HG03196 (cell line): ENCODE results near the gene EMX2.

ENCODE experiments used
- ATAC-seq: cut with Tn5 transposase; IDR thresholded peaks from one replicate; pipeline ENCODE4 v1.9.1; 2021; ENCODE audit not compliant: unreplicated experiment

EMX2 gene

DNA sequence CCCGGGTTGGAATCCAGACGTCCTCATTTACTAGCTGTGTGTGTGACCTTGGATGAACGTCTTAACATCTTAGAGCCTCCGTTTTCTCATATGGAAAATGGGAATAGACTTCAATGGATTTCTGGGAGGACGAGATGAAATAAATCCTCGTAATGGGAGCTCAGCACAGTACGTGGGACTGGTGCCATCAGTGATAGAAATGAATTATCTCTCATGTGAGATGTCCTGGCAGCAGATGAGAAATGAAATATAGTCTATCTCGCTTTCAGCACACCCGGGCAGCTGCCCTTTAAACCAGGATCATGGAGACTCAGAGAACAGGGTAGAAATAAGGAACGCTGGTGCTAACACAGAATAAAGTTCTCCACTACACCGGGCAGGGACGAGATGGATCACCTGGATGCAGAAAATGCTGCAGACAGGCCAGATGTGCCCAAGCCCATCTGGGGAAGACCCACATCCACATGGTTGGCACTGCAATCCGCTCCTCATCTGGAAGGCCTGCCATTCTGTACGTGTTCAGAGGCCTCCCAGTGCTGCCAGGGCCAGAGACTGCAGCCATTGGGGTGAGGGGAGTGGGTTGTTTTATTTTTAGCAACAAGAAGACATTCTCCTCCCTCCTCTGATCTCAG, 11.1 kb upstream of the EMX2 start:
- no peak for ATAC-seq

DNA sequence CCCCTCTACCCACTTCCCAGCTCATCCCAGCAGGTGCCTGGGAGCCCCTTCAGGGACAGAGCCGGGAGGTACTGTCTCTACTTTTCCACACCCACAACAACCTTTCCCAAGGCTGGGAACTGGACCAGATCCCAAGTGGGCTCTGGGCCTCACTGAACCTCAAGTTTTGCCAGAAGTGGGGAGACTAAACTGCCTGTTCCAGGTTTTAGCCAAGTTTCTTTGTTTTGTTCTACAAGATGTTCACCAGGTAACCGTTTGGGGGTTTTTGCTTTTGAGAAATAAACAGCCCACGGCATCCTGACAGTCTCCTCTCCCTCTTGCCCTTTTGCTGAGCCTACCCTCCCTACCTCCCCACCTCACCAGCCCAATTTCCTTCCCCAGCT, 10.6 kb upstream of the EMX2 start:
- ATAC-seq = no peak

DNA sequence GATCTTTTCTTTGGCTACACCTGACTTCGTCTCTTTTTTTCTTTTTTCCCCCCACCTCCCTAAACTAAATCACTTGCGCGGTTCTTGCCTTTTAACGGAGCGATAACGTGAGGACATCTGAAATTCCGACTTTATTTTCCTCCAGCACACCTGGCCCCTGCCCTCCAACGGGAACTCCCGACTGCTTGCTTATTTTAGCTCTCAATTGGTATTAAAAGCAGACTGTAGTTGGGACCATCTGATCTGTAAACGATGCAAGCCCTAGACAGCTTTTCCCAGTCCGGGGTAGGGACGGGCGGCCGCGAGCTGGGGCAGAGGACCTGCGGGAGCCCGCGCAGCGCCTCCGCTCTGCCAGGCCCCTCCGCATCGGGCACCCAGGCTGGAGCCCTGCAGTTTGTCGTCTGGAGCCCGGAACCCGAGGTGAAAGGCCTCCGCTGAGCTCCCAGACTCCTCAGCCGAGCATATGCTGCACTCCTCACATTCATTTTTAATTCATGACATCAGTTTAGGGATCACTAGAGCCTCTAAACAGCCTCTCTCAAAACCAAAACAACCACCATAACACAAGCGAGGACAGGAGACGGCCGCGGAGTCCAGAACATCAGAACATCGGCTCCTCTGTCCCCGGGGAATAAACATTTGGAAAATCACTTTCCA, 10.0 kb upstream of the EMX2 start:
- ATAC-seq = no peak

DNA sequence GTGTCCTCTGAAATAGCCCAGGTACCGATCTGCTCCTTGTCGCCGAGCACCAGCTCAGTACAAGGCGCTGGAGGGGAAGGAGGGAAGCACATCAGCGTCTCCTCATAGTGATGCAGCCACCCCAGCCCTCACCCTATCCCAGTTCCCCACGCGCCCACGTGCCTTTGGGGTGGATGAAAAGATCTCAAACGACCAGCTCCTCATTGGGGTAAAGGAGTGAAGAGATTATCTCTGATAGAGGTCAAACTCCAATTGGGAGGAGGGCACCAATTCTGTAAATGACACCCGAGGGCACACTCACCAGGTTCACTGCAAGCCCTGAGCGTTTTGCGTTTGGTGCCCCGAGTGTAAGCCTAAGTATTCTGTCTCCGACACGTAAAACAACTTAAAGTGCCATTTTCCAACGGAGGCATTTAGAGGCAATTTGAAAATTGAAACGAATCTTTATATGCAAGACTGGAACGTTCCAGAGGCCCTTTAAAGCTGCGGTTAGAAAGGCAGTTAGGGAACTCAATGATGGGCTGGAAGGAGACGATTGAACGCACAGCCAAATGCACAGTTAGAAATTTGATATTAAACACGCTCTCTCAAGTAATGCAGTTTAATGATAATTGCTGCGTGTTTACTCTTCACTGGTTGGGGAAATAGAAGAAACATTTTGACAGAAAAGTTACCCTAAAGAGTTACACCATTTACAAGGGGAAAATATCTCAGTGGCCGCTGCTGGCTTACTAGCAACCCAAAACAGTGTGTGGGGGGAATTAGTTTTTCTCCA, 8.9 kb upstream of the EMX2 start:
- ATAC-seq = no peak

DNA sequence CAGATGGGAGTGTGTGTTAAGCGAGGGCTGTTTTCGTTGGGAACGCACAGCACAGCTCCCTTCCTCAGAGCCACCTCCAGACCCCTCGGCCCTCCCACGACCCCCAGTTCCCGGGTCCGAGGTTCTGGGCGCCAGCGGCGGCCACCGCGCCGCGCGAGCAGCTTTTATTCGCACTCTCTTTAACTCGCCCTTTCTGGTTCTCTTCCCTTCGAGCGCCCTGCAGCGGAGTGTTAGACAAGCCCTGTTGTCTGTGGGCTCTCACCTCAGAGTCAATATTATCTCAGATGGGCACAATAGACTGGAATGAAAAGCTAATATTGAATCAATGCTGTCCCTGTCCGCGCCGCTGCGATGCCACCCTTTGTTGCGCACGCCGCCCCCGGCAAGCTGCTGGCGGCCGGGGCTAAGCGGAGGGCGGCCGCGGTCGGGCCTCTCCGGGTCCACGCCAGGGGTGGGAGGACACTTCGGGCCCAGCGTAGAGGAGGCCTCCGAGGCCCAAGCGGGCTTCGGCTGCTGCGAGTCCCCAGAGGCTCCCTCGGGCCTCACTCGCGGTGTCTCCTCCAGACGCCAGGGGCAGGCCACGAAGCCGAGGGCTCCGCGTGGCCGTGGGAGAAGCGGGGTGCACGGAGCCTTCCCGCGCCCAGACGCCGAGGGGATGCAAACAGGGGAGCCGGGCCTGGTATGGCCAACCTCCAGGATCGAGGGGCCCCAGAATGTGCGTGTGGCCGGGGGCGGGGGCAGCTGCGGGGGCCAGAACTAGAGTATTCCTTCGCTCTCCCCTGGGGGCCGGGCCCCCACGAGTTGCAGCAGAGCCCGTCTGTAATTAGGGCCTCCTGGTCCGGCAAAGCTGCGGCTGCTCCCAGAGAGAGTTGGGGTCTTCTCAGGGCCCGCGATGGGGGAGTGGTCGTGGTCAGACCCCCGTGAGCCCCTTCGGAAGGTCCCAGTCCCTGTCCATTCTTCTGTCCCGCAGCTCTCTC, 7.9 kb upstream of the EMX2 start:
- no peak for ATAC-seq

DNA sequence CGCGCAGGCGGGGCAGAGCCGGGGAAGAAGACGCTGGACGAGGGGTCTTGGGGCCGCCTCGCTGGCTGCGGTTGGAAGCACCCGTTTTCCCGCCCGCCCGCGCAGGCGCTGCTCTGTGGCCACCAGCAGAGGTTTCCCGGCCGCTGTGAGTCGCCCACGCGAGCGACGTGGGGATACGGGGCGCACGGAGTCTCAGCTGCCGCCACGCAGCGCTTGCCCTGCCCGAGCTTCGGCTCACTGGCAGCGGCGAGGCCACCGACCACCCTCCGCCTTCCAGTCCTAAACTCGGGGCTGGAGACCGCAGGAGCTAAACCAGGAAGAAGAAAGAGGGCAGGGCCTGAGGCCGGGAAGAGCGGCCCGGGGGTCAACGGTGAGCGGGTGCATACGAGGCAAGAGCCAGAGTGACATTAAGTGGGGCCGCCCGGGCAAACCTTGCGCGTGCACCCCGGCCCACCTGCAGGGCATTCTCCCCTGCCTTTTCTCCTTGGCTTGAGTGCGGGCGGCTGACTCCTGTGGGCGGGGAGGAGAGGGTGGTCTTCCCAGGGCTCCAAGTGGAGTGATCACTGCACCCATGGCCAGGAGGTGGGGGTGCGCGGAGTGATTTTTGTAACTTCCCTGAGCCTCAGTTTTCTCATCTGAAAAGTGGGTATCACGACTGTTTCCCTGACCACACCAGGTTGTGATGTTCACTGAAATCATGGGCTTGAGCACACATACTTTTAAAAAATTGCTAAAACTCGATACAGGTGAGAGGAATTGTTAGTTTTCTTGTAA, 7.1 kb upstream of the EMX2 start:
- no peak for ATAC-seq

DNA sequence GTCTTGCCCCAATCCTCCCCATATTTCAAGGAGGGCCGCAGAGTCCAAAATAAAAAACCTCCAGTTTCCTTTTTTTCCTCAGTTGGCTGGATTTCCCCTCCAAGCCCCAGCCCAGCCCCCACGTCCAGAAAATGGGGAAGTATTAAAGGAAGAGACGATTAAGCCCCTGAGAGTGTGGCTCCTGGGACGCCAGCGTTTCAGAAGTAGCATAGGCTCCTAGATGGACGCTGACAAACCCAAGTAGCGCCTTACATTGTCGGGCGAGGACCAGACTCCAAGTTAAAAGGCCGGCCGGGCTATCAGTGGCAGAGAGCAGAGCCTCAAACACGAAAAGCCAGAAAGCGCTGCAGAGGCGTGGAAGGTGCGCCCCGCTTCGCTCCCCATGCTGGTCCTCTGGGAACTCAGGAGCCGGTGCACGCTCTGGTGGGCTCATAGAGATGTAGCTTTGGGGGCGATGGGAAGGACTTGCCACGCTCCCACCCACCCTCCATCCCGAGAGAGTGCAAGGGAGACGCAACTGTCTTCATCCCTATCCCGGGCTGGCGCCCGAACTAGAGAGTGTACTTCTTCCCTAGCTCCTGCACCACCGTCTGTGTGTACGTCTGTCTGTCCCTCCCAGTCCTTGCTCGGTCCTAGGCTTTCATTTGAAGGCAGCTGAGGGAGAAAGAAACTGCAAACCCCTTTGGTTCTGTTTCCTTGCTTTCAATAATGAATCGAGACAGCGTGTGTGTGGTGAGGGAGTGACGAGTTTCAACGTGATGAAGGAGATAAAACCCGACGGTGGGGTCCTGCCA, 6.3 kb upstream of the EMX2 start:
- ATAC-seq = no peak

DNA sequence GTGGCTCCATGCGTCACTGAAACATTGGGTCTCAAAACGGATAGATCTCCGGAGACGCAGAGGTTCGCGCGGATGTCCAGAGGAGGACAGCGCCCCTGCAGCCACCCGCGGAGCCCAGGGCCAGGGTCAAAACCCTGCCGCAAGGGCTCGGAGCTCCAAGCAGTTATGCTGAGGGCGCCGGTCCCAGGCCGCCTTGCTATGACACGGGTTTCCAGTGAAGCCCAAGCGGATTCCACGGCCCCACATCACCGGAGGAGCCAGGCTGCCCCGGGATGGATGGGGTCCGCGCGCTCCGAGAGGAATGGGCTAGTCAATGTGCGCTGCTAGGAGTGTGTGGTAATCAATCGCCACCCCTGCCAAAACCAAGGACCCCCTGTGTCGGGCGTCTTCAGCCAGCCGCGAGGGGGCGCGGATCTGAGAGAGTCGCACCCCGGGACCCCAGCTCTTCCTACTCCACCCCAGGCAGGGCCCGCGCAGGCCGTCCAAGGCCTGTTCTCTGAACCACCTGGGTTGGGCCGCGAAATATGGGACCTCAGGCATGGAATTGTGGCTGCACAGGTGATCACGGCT, 5.6 kb upstream of the EMX2 start:
- no peak for ATAC-seq

DNA sequence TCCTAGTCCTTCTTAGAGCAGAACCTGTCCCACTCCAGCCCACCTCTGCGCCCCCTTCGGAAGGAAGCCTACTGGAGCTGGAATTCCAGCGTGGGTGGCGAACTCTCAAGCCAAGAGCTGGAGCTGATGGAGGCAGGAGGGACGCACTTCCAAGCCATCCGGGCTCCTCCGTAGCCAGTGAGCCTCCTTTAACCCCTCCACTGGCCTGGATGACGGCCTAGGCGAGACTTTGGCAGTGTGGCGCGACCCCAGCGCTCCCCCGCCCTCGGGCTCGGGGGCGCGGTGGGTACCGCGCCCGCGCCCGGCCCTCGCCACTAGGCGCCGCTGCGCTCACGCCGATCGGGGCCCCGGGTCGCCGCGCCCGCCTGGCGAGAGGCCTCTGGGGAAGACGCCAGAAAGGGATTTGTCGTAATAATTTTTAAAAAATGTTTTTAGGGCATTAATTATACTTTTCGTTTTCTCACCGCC, 5.1 kb upstream of the EMX2 start:
- no peak for ATAC-seq

DNA sequence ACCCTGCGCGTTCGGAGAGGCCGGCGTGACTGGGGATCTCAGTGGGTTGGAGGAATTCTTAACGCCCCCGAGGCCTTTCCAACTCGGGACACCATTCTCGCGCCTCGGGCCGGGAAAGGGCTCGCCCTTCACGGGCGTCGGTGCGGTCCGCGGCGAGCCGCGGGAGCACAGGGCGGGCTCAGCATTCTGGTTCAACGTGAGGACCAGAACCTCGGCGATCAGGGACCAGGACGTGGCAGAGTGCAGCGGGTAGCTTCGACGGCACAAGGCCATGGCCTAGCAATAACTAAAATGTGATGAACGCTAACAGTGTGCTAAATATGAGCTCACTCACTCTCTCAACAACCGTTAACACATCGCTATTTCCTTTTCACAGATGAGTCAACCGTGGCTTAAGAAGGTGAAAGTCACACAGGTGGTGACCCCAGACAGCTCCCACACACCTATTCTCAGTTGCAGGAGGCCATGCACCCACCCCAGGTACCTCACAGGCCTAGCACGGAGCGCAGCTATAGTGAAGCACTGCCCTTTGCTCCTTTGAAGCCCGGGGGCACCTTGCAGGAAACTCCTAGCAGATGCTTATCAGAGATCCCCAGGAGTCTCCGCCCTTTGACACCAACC, 4.5 kb upstream of the EMX2 start:
- ATAC-seq = no peak

DNA sequence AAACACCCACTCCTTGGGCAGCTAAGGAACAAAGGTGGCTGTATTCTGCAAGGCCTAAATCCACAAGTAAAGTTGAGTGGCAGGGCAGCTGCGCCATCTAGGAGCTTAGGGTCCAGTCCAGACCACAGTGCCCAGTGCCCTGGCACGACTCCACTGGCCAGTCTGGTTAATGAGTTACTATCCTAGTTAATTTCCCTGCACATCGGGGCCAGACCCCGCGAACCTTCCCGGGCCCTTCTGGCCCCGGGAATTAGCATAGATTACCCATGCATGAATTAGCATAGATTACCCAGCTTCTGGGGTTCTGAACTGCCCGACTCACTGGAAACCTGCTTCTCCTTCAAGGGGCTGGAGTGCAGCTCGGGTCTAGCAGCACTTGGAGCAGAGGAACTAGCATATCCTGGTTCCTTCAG, 3.2 kb upstream of the EMX2 start:
- no peak for ATAC-seq

DNA sequence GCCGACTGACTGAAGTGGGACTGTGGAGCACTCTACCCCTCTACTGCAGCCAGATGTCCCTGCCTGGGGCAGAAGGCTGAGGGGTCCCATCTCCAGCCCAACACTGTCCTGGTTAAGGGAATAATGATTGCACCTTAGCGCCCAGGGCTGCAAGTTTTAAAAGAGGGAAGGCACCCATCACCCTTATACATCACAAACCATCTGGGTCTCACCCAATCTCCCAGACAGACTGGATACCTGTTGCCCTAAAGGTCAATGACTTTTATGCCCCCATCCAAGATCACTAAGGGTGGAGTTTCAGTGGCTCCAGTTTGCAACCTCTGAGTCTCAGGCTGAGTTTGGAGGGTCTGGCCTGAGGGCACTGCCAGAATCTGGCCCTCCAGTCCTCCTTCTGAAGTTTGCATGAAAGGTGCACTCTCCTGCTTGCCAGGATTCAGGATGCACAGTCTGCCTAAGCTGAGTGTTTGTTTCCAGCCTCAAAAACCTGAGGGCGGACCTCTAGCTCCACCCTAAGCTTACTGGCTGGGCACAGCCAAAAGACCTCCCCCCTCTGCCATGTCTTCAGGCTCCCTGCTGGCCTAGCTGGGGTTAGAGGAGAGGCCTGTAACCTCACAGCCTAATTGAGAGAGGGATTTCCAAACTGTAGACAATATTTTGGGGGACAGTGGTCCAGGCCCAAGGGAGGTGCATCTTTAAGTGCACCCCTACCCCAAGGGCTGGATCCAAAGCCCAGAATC, 2.5 kb upstream of the EMX2 start:
- no peak for ATAC-seq

DNA sequence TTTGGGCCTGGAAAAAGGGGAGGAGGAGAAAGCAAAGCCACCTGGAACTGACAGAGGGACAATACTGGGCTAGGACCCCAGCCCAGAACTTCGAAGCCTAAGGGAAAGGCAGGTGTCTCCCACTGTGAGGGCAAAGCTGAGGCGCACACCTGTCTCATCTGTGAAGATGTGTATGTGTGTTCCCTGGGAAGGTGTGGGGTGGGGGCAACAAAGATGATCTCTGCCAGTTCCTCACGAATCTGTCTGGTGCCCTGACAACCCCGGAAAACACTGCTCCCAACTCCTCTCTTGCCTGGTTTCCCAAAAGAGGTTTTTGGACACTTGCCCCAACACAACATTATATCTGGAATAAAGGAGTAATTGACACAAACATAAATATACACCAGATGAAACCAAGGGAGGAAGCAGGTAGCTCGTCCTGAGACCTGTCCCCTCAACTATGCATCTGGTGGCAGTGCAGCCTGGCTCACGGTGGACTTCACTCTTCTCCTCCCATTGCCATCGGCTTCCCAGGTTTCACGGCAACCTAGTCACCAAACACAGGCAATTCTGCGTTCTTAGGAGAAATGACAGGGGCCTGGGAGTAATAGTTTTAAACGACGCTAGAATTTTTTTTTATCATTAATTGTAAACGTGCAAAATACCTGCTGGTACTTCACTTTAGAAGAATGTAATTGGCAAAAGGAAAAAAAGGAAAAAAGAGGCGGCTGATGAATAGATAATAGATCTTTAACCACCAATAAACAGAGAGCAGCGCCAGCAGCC, 1.7 kb upstream of the EMX2 start:
- ATAC-seq = no peak

DNA sequence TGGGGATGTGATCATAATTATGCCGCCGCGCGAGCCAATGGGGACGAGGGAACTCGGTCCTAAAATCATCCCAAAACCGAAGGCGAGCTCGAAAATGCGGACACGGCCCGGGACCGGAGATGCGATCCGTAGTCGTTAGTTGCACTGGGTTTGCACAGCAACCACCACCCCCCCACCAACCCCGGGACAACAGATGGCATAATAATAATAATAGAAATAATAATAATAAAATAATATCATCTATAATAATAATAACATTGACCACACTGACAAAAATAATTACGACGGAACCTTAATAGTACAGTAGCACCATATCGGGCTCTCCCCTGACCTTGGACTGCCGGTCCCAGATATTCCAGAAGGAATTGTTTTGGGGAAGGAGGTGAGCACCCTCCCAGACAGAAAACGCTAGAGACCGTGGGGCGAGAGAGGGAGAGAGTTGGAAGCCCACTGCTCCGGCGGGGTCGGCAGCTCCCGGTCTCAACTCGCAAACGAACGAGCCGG, 1.1 kb upstream of the EMX2 start:
- no peak for ATAC-seq

DNA sequence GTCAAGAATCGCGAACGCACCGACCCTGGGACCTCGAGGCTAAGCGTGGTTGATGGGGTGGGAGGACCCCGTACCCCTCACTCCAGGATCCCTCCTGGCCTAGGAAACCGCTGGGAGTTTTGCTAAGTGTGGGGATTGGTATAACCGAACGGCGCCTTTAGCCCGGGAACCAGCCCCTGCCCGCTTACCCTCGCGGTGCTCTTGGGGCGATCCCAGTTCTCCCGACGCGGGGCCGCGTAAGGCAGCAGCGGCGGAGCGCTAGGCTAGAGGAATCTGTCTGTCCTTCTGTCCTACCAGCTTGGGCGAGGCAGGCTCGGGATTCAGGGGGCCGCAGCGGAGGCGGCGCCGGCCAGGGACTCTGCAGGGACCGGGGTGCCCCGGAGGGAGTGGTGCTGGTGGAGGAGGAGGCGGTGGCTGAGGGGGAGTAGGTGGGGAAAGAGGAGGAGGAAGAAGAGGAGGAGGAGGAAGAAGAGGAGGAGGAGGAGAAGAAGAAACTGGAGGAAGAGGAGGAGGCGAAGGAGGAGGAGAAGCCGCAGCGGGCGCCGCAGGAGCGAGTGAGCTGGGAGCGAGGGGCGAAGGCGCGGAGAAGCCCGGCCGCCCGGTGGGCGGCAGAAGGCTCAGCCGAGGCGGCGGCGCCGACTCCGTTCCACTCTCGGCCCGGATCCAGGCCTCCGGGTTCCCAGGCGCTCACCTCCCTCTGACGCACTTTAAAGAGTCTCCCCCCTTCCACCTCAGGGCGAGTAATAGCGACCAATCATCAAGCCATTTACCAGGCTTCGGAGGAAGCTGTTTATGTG, 439 bp upstream of the EMX2 start:
- no peak for ATAC-seq
